OCI-LY3 (cell line): ENCODE results near the gene EVA1A.

Experiments used
- H2AFZ ChIP-seq: fragments of 200-600, 300-600 bp; shearing (Covaris generic); 2 replicates; pipeline ENCODE4 v1.6.0; 2014; ENCODE audit warnings: antibody characterized with exemption, low read depth, low read length
- H3K27ac ChIP-seq: fragments of 200-600, 300-600 bp; sonication (generic); 2 replicates; pipeline ENCODE4 v1.5.1; 2014; ENCODE audit warnings: mild to moderate bottlenecking, low read length, moderate library complexity, mixed read lengths
- H3K27me3 ChIP-seq: fragments of 200-600, 300-600 bp; sonication (generic); 2 replicates; pipeline ENCODE4 v1.6.1; 2014; ENCODE audit warnings: low read depth, low read length, mixed read lengths
- H3K36me3 ChIP-seq: fragments of 200-600, 300-600 bp; sonication (generic); replicated peaks from 2 replicates; pipeline ENCODE3; 2014; ENCODE audit warnings: low read depth, low read length, mixed read lengths
- H3K4me1 ChIP-seq: fragments of 300-600, 200-600 bp; sonication (generic); 2 replicates; pipeline ENCODE4 v1.6.1; 2014; ENCODE audit warnings: low read length, mixed read lengths
- H3K4me2 ChIP-seq: fragments of 200-600, 300-600 bp; sonication (generic); 2 replicates; pipeline ENCODE4 v1.6.1; 2014; ENCODE audit warnings: low read length, mixed read lengths
- H3K4me3 ChIP-seq: fragments of 300-600, 200-600 bp; sonication (generic); 2 replicates; pipeline ENCODE4 v1.5.1; 2014; ENCODE audit warnings: antibody characterized with exemption, mild to moderate bottlenecking, low read length, moderate library complexity
- H3K79me2 ChIP-seq: fragments of 300-600, 200-600 bp; shearing (Covaris generic); 2 replicates; pipeline ENCODE4 v1.6.1; 2014; ENCODE audit warnings: mild to moderate bottlenecking, low read length, mixed read lengths
- H3K9ac ChIP-seq: fragments of 300-600, 200-600 bp; shearing (Covaris generic); 2 replicates; pipeline ENCODE4 v1.6.0; 2014; ENCODE audit warnings: mild to moderate bottlenecking, low read length, moderate library complexity
- H3K9me3 ChIP-seq: fragments of 200-600, 300-600 bp; shearing (Covaris generic); 2 replicates; pipeline ENCODE4 v1.6.1; 2014; ENCODE audit warnings: low read length, mixed read lengths; ENCODE audit not compliant: insufficient read depth
- H4K20me1 ChIP-seq: fragments of 200-600, 300-600 bp; sonication (generic); 2 replicates; pipeline ENCODE4 v1.6.1; 2016; ENCODE audit warnings: low read length, mixed read lengths; ENCODE audit not compliant: insufficient read depth
- EZH2phosphoT487 ChIP-seq: fragments of 200-600 bp; shearing (Covaris generic); IDR thresholded peaks from 2 replicates; pipeline ENCODE4 v1.6.1; 2018; ENCODE audit warnings: antibody characterized with exemption, mixed run types, low read depth
- TF ChIP-seq, protein P1 (sequence below): fragments of 200-600, 300-600 bp; sonication (generic); IDR thresholded peaks from 2 replicates; pipeline ENCODE4 v1.5.1; 2014; ENCODE audit warnings: antibody characterized with exemption, low read length, low read depth

Gene EVA1A

DNA sequence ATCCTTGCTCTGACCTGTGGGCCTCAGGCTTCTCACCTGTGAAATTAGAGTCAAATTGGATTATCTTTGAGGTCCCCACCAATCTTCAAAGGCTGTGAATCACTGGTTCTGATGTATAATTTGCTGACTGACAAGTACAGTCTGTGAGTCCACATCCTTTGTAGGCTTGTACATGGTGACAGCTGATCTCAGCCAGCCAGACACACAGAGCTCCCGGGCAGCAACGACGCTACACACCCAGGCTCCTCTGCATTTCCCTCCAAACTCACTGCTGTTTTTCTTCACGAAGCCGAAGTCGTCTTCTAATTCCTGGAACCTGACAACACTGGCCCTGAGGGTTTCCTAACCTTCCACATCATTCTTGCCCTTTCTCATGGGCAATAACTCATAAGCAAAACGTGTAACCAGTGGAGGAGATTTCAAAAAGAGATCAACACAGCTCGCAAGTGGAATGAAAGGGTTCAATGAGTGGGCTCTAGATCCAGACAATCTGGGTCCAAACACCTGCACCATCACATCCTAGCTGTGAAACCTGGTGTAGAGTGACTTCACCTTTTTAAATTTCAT is 37.9 kb upstream of the EVA1A start:
- no peak overlapping the region for H2AFZ ChIP-seq
- no peak overlapping the region for H3K27ac ChIP-seq
- peaks cover 10% of the 10 kb centered on the region for H3K27me3 ChIP-seq
- H3K79me2 ChIP-seq, result no peaks in the 10 kb centered on the region
- H3K4me3 ChIP-seq, result no peak overlapping the region
- H3K36me3 ChIP-seq, result no peaks in the 10 kb centered on the region
- no peak overlapping the region for H3K9ac ChIP-seq
- H4K20me1 ChIP-seq, result no peaks in the 10 kb centered on the region
- no peaks in the 10 kb centered on the region for H3K9me3 ChIP-seq
- no peak overlapping the region for H3K4me2 ChIP-seq
- TF ChIP-seq, protein P1, sequence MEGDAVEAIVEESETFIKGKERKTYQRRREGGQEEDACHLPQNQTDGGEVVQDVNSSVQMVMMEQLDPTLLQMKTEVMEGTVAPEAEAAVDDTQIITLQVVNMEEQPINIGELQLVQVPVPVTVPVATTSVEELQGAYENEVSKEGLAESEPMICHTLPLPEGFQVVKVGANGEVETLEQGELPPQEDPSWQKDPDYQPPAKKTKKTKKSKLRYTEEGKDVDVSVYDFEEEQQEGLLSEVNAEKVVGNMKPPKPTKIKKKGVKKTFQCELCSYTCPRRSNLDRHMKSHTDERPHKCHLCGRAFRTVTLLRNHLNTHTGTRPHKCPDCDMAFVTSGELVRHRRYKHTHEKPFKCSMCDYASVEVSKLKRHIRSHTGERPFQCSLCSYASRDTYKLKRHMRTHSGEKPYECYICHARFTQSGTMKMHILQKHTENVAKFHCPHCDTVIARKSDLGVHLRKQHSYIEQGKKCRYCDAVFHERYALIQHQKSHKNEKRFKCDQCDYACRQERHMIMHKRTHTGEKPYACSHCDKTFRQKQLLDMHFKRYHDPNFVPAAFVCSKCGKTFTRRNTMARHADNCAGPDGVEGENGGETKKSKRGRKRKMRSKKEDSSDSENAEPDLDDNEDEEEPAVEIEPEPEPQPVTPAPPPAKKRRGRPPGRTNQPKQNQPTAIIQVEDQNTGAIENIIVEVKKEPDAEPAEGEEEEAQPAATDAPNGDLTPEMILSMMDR, result no peak
- TF ChIP-seq EZH2phosphoT487, result no peak
- no peaks in the 10 kb centered on the region for H3K4me1 ChIP-seq

DNA sequence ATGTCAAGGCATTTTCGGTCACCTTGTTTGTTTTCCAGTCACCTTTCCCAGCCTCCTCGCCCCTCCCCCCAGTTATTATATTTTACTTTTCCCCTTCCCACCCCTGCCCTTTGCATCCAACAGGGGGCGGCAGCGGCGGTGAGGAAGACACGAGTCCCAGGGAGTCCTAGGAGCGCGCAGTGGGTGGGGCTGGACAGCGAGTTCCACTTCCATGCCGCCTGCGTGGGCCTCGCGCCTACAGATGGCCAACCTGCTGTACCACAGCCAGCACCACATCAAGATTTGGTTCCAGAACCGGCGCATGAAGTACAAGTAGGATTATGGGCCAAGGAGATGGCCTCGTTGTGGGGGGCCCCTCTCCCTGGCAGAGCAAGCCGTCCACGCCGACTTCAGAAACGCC is 37.2 kb upstream of the EVA1A start:
- no peaks in the 10 kb centered on the region for H4K20me1 ChIP-seq
- H3K27me3 ChIP-seq, result peaks cover 10% of the 10 kb centered on the region
- no peaks in the 10 kb centered on the region for H3K4me1 ChIP-seq
- TF ChIP-seq, protein P1, result no peak
- TF ChIP-seq EZH2phosphoT487, result no peak
- H3K36me3 ChIP-seq, result no peaks in the 10 kb centered on the region
- no peaks in the 10 kb centered on the region for H3K9me3 ChIP-seq
- no peaks in the 10 kb centered on the region for H3K79me2 ChIP-seq
- no peak overlapping the region for H3K4me2 ChIP-seq
- no peak overlapping the region for H3K4me3 ChIP-seq
- H3K9ac ChIP-seq, result no peak overlapping the region
- no peak overlapping the region for H2AFZ ChIP-seq
- no peak overlapping the region for H3K27ac ChIP-seq

DNA sequence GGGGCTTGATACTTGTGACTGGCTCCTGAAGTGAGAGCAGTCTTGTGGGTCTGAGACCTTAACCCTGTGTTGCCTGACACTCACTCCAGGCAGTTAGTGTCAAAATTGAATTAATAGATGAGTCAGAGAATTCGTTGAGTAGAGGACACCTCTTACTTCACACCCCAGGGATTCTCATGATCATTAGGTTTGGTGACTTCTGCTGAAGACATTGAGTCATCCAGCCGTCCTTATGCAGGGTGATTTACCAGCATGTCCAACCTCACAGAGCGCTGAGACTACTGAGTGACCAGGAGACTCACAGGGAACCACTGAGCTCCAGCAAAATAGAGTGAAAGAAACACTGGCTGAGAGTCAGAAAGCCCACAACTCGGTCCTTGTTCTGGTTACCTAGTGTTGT is 36.0 kb upstream of the EVA1A start:
- H3K9ac ChIP-seq, result no peak overlapping the region
- H3K4me1 ChIP-seq, result no peaks in the 10 kb centered on the region
- H3K79me2 ChIP-seq, result no peaks in the 10 kb centered on the region
- H3K9me3 ChIP-seq, result no peaks in the 10 kb centered on the region
- H3K27ac ChIP-seq, result no peak overlapping the region
- H2AFZ ChIP-seq, result no peak overlapping the region
- peaks cover 2% of the 10 kb centered on the region for H3K27me3 ChIP-seq
- H3K36me3 ChIP-seq, result no peaks in the 10 kb centered on the region
- TF ChIP-seq, protein P1, result no peak
- no peak for TF ChIP-seq EZH2phosphoT487
- H3K4me2 ChIP-seq, result no peak overlapping the region
- H3K4me3 ChIP-seq, result no peak overlapping the region
- no peaks in the 10 kb centered on the region for H4K20me1 ChIP-seq

DNA sequence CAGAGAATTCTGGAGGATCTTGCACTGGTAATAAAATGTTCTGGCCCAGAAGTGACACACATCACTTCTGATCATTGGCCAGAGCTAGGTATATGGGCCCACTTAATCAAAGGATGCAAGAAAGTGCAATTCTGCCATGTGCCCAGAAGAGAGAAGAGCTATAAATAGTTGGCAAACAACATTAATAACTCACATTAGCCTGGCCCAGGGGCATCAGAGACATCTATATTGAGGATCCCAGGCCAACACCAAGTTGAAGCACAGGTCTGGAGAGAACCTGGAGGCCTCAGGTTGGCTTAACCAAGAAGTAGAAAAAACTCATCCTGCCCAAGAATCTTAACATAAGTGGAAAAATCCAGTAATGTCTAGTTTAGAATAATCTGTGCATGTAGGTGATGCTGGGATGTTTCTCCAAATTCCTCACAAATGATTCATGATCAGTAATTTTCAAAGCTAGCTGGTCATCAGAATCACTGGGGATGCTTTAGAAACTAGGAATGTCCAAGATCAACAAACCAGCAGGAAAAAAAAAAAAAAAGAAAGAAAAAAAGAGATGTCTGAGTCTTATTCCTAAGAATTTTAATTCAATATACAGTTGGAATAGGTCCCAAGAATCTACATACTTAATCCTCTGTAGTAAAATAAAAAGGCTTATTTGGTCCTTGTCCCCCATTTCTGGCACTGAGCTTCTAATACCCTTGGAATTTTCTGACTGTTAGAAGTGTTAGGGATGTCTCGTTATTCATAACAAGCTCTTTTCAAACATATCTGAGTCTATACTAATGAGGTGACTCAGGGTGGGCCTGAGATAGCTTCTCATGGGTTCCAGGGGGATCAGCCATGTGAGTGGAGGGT is 35.0 kb upstream of the EVA1A start:
- H3K9ac ChIP-seq, result no peak overlapping the region
- no peaks in the 10 kb centered on the region for H3K9me3 ChIP-seq
- H3K4me3 ChIP-seq, result no peak overlapping the region
- H3K27ac ChIP-seq, result no peak overlapping the region
- no peaks in the 10 kb centered on the region for H4K20me1 ChIP-seq
- no peak overlapping the region for H2AFZ ChIP-seq
- no peaks in the 10 kb centered on the region for H3K79me2 ChIP-seq
- no peaks in the 10 kb centered on the region for H3K4me1 ChIP-seq
- TF ChIP-seq EZH2phosphoT487, result no peak
- TF ChIP-seq, protein P1, result no peak
- H3K36me3 ChIP-seq, result no peaks in the 10 kb centered on the region
- H3K27me3 ChIP-seq, result no peaks in the 10 kb centered on the region
- H3K4me2 ChIP-seq, result no peak overlapping the region
